H1 (cell line): ENCODE results near the gene B3GALT4. TPM values are rescaled to one million over a fixed set of nuclear protein-coding genes. Genes with fewer than 3 reads are reported as not detected.

Experiments used
- CTCF ChIA-PET: fragments of 300-600 bp; sonication (Branson Sonifier 250); formaldehyde crosslinking; loops from one replicate; lab custom pipeline; 2021; ENCODE audit not compliant: partially characterized antibody; lab: Charles Lee
- POLR2A ChIA-PET: fragments of 300-600 bp; sonication (Branson Sonifier 250); formaldehyde crosslinking; loops from one replicate; lab custom pipeline; 2021; ENCODE audit warnings: inconsistent platforms; ENCODE audit not compliant: partially characterized antibody; lab: Charles Lee
- DNase-seq, 2 experiments: peaks; one replicate each; pipeline versions ENCODE4 v3.0.0 to v3.0.0-alpha.2; 2010 to 2022; ENCODE audit warnings: low spot score in 2 of 2, low read depth in 1 of 2, mixed read lengths in 1 of 2
- FAIRE-seq: peaks from 2 replicates; lab custom pipeline; 2011; peaks lifted over from hg19 to GRCh38; lab: Jason Lieb, UNC
- H2AFZ ChIP-seq: 2 replicates; pipeline ENCODE4 v1.8.1; 2012; ENCODE audit warnings: low read length, inconsistent platforms
- H2AK5ac ChIP-seq: 2 replicates; pipeline ENCODE4 v1.6.1; 2013; ENCODE audit warnings: low read depth, low read length
- H2BK120ac ChIP-seq: replicated peaks from 2 replicates; pipeline ENCODE3; 2013; ENCODE audit warnings: low read depth, low read length, inconsistent platforms
- H2BK12ac ChIP-seq: 2 replicates; pipeline ENCODE4 v1.6.1; 2013; ENCODE audit warnings: low read depth, low read length
- H2BK15ac ChIP-seq: 2 replicates; pipeline ENCODE4 v1.6.1; 2013; ENCODE audit warnings: low read length
- H2BK20ac ChIP-seq: 2 replicates; pipeline ENCODE4 v1.6.1; 2013; ENCODE audit warnings: low read length
- H2BK5ac ChIP-seq: 2 replicates; pipeline ENCODE4 v1.6.1; 2013; ENCODE audit warnings: low read depth, low read length
- H3K14ac ChIP-seq: 2 replicates; pipeline ENCODE4 v1.6.1; 2013; ENCODE audit warnings: inconsistent platforms; ENCODE audit not compliant: insufficient read length
- H3K18ac ChIP-seq: 2 replicates; pipeline ENCODE4 v1.6.1; 2013; ENCODE audit warnings: low read length; ENCODE audit errors: extremely low read depth
- H3K23ac ChIP-seq: 2 replicates; pipeline ENCODE4 v1.6.1; 2013; ENCODE audit warnings: inconsistent platforms; ENCODE audit not compliant: insufficient read length
- H3K23me2 ChIP-seq: 2 replicates; pipeline ENCODE4 v1.6.1; 2013; ENCODE audit warnings: low read depth, low read length
- H3K27ac ChIP-seq: 2 replicates; pipeline ENCODE4 v1.6.1; 2011; ENCODE audit warnings: low read depth, low read length, inconsistent platforms
- H3K27me3 ChIP-seq, 4 experiments: replicated peaks in 1 of 4; 1 replicate in 1 of 4; 2 replicates in 3 of 4; pipeline versions ENCODE4 v1.6.1 to v1.8.1; 2011 to 2013; ENCODE audit warnings: low read length in 3 of 4, mild to moderate bottlenecking in 3 of 4, inconsistent platforms in 2 of 4, mixed read lengths in 2 of 4, moderate library complexity in 1 of 4; ENCODE audit not compliant: control insufficient read depth in 3 of 4, insufficient read depth in 3 of 4; ENCODE audit errors: extremely low read depth in 1 of 4
- H3K36me3 ChIP-seq, 4 experiments: 2 replicates each; pipeline versions ENCODE4 v1.6.1 to v1.8.1; 2011 to 2013; ENCODE audit warnings: mild to moderate bottlenecking in 4 of 4, low read length in 3 of 4, moderate library complexity in 2 of 4, control low read depth in 1 of 4, inconsistent platforms in 1 of 4; ENCODE audit not compliant: insufficient read depth in 4 of 4, control insufficient read depth in 2 of 4
- H3K4ac ChIP-seq: replicated peaks from 2 replicates; pipeline ENCODE3; 2013; ENCODE audit warnings: low read length, low read depth, mixed read lengths, inconsistent platforms; ENCODE audit not compliant: insufficient read length
- H3K4me1 ChIP-seq, 4 experiments: replicated peaks in 1 of 4; 1 replicate in 1 of 4; 2 replicates in 3 of 4; pipeline versions ENCODE4 v1.6.1 to v1.8.1; 2011 to 2013; ENCODE audit warnings: low read length in 3 of 4, inconsistent platforms in 2 of 4, mixed read lengths in 1 of 4; ENCODE audit not compliant: insufficient read depth in 4 of 4, control insufficient read depth in 3 of 4
- H3K4me2 ChIP-seq, 2 experiments: 2 replicates each; pipeline versions ENCODE4 v1.6.1 to v1.8.1; 2011 to 2013; ENCODE audit warnings: low read depth in 2 of 2, low read length in 2 of 2, control low read depth in 1 of 2, inconsistent platforms in 1 of 2, mild to moderate bottlenecking in 1 of 2; ENCODE audit not compliant: insufficient read depth in 1 of 2
- H3K4me3 ChIP-seq, 4 experiments: fragments of 200-600, 300-600 bp in 1 of 4; sonication (generic), shearing (Covaris generic), sonication (Bioruptor Twin) in 1 of 4; 2 replicates each; pipeline versions ENCODE4 v1.5.1 to v1.8.1; 2011 to 2016; ENCODE audit warnings: low read length in 4 of 4, low read depth in 3 of 4, control low read depth in 2 of 4, inconsistent platforms in 2 of 4, mild to moderate bottlenecking in 2 of 4, mixed read lengths in 1 of 4, moderate library complexity in 1 of 4; ENCODE audit not compliant: insufficient read depth in 2 of 4; ENCODE audit errors: extremely low read depth in 1 of 4
- H3K56ac ChIP-seq: replicated peaks from 2 replicates; pipeline ENCODE3; 2013; ENCODE audit warnings: low read depth, mild to moderate bottlenecking, mixed read lengths, low read length, inconsistent platforms; ENCODE audit not compliant: insufficient read length
- H3K79me1 ChIP-seq: 2 replicates; pipeline ENCODE4 v1.6.1; 2013; ENCODE audit warnings: low read depth, low read length, control low read depth
- H3K79me2 ChIP-seq, 2 experiments: 2 replicates each; pipeline versions ENCODE4 v1.6.1 to v1.8.1; 2012 to 2013; ENCODE audit warnings: low read length in 2 of 2, mild to moderate bottlenecking in 2 of 2, inconsistent platforms in 1 of 2; ENCODE audit not compliant: insufficient read depth in 2 of 2, control insufficient read depth in 1 of 2
- H3K9ac ChIP-seq, 4 experiments: replicated peaks in 1 of 4; 1 replicate in 1 of 4; 2 replicates in 3 of 4; pipeline versions ENCODE4 v1.6.1 to v1.8.1; 2011 to 2013; ENCODE audit warnings: low read depth in 3 of 4, low read length in 3 of 4, control low read depth in 2 of 4, mild to moderate bottlenecking in 2 of 4, moderate library complexity in 2 of 4, inconsistent platforms in 1 of 4; ENCODE audit errors: extremely low read depth in 1 of 4
- H3K9me3 ChIP-seq, 2 experiments: 2 replicates each; pipeline versions ENCODE4 v1.6.1 to v1.8.1; 2012 to 2013; ENCODE audit warnings: mild to moderate bottlenecking in 2 of 2, moderate library complexity in 2 of 2, control low read depth in 1 of 2, inconsistent platforms in 1 of 2, low read depth in 1 of 2, low read length in 1 of 2, mixed read lengths in 1 of 2; ENCODE audit not compliant: insufficient read depth in 2 of 2
- H4K20me1 ChIP-seq, 2 experiments: replicated peaks in 1 of 2; 2 replicates each; pipeline versions ENCODE3 to v1.8.1; 2011 to 2013; ENCODE audit warnings: inconsistent platforms in 2 of 2, low read length in 2 of 2, mild to moderate bottlenecking in 1 of 2; ENCODE audit not compliant: insufficient read depth in 2 of 2, control insufficient read depth in 1 of 2
- H4K5ac ChIP-seq: 2 replicates; pipeline ENCODE4 v1.6.1; 2013; ENCODE audit warnings: low read length, low read depth, mixed read lengths, inconsistent platforms; ENCODE audit not compliant: insufficient read length
- H4K8ac ChIP-seq: 2 replicates; pipeline ENCODE4 v1.8.0; 2013; ENCODE audit warnings: mild to moderate bottlenecking, moderate library complexity, low read length, inconsistent platforms; ENCODE audit not compliant: insufficient read depth; ENCODE audit errors: extremely low read depth
- H4K91ac ChIP-seq: replicated peaks from 2 replicates; pipeline ENCODE3; 2013; ENCODE audit warnings: low read length, mixed read lengths, inconsistent platforms; ENCODE audit not compliant: insufficient read length
- ASH2L ChIP-seq: fragments of 200-600, 300-600 bp; sonication (generic); IDR thresholded peaks from one replicate; pipeline ENCODE4 v1.7.1; 2017; ENCODE audit warnings: low read length
- EZH2 ChIP-seq: fragments of 200-600 bp; sonication (generic); IDR thresholded peaks from 2 replicates; pipeline ENCODE4 v1.7.1; 2012; ENCODE audit warnings: low read depth, mild to moderate bottlenecking, moderate library complexity, low read length, inconsistent platforms; ENCODE audit not compliant: severe bottlenecking
- MAFK ChIP-seq: IDR thresholded peaks from 2 replicates; pipeline ENCODE4 v1.6.1; 2012; ENCODE audit warnings: low read depth, mild to moderate bottlenecking, improper control_type of control experiment, low read length
- NRF1 ChIP-seq: IDR thresholded peaks from 2 replicates; pipeline ENCODE4 v1.6.1; 2011; ENCODE audit warnings: mild to moderate bottlenecking, low read depth, low read length, improper control_type of control experiment
- SIX5 ChIP-seq: IDR thresholded peaks from 2 replicates; pipeline ENCODE4 v1.6.1; 2011; ENCODE audit warnings: mild to moderate bottlenecking, low read depth, low read length
- TEAD4 ChIP-seq: IDR thresholded peaks from 2 replicates; pipeline ENCODE4 v1.6.1; 2012; ENCODE audit warnings: low read depth, low read length, inconsistent platforms, mixed read lengths
- WGBS, 2 experiments: shearing (Covaris generic) in 1 of 2; methylation state at CpG; one replicate each; pipeline versions ENCODE4 v1.1.6 to v1.1.7; 2013 to 2015; ENCODE audit warnings: low lambda C conversion rate in 2 of 2, mixed read lengths in 2 of 2, inconsistent platforms in 1 of 2, low coverage in 1 of 2, missing lambda C conversion rate in 1 of 2; ENCODE audit not compliant: insufficient replicate concordance in 2 of 2, insufficient coverage in 1 of 2, insufficient read length in 1 of 2; ENCODE audit errors: extremely low coverage in 1 of 2, missing lambda C conversion rate in 1 of 2; 5-methylcytosine and 5-hydroxymethylcytosine counted together
- polyA plus RNA-seq, 7 experiments: library from polyadenylated mRNA; depleted of rRNA in 3 of 7; stranded (reverse) in 5 of 7; unstranded in 2 of 7; fragments of >200 nt in 5 of 7; fragments of 200-250 nt in 2 of 7; gene quantifications; 1 replicate in 5 of 7; 2 replicates in 1 of 7; 4 replicates in 1 of 7; pipeline versions ENCODE4 v1.2.1 to v1.2.3, GENCODE V29; 2011 to 2013; ENCODE audit warnings: missing spikeins in 2 of 7, mixed read lengths in 2 of 7
- total RNA-seq: library from RNA; stranded (reverse); fragmentation: NEBNext Ultra II Directional; extraction: Animal tissue kit (Norgen Biotek cat#: 25700); gene quantifications from 2 replicates; pipeline ENCODE4 v1.2.1, GENCODE V29; 2021
- TF ChIP-seq, protein P1 (sequence below): IDR thresholded peaks from 2 replicates; pipeline ENCODE4 v1.6.1; 2012; ENCODE audit warnings: low read length, inconsistent platforms

B3GALT4 gene
- total and polyA plus RNA-seq, 2 of the 8 experiments (the other 6 are each of a cell fraction or from before 2014, with no cell fraction given), result 2.2 to 3.0 TPM

DNA sequence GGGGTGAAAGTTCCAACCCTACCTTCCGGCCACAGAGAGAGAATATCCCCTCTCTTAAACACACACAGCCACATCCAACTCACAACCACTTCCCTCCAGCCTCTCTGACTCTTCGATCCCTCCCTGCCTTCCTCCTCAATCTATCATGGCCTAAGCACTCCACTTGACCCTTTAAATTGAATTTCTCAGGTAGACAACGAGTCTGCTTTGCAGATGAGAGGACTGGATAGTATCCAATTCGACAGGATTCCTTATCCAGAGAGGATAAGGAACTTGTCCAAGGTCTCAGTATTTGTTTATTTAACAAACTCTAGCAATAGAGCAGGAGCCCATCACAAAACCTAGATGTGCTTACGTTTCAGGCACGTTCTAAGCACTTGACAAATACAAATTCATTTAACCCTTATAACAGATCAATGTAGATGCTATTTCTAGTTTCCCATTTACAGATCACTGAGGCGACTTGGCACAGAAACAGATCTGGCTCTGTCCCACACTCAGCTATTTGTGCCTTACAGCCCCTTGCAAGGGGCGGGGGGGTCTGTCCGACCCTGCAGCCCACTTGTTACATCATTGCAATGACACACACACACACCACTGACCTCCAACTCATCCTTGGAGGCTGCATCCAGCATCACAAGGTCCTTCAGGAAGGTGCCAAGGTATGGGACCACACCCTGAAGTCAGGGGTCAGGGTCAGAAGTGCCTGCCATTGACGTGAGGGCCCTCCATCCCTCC is 17.3 kb downstream of the B3GALT4 start:
- Histone ChIP-seq H2AK5ac (no peak overlapping the region), H3K23ac (no peak overlapping the region), H2AFZ (no peak overlapping the region), H2BK12ac (no peak overlapping the region), H3K27ac (no peak overlapping the region), H3K79me1 (peaks cover 6% of the 10 kb centered on the region; the same call in 1 of the 2 replicates), H2BK20ac (no peak overlapping the region), H2BK5ac (no peak overlapping the region), H3K4me3 (no peak overlapping the region), H3K56ac (no peak overlapping the region), H3K9ac (no peak overlapping the region), H3K14ac (no peak overlapping the region), H3K4me1 (peaks cover 0 to 9% (median 5%) of the 10 kb centered on the region in 4 experiments; a peak in 6 of 7 replicates), H3K4ac (no peak overlapping the region), H4K91ac (no peak overlapping the region), H2BK120ac (no peak overlapping the region), H3K79me2 (peaks cover 4 to 26% of the 10 kb centered on the region in 2 experiments; a peak in 3 of 4 replicates), H3K36me3 (peaks cover 12 to 22% (median 17%) of the 10 kb centered on the region in 4 experiments; a peak in 7 of 8 replicates), H3K18ac (no peak overlapping the region), H4K5ac (no peak overlapping the region), H2BK15ac (no peak overlapping the region), H4K20me1 (peaks cover 0 to 3% of the 10 kb centered on the region in 2 experiments), H3K27me3 (no peaks in the 10 kb centered on the region), H3K4me2 (no peak overlapping the region), H3K23me2 (peaks cover 23% of the 10 kb centered on the region), H4K8ac (no peak overlapping the region), H3K9me3 (no peaks in the 10 kb centered on the region)
- FAIRE-seq (no peak), DNase-seq (no peak)
- WGBS, 2 experiments, result 83% methylated on average over 10 of the region's 10 CpGs; no CpG with 5 or more reads in 1 of the 2 experiments
- ChIA-PET POLR2A (interaction anchor here (0.8 to 16.7 kb wide), 4 partner anchors 11 to 24 kb away, joined by 3 to 337 read pairs (median 59); partner anchors contain the start of genes B3GALT4, RPS18, TAPBP and VPS52), CTCF (interaction anchor here (0.6 to 6.2 kb wide), 2 partner anchors 15 to 51 kb away, joined by 4 to 77 read pairs; partner anchors contain the start of gene B3GALT4)
- no peak for TF ChIP-seq NRF1
- TF ChIP-seq EZH2, result no peak
- TF ChIP-seq, protein P1, sequence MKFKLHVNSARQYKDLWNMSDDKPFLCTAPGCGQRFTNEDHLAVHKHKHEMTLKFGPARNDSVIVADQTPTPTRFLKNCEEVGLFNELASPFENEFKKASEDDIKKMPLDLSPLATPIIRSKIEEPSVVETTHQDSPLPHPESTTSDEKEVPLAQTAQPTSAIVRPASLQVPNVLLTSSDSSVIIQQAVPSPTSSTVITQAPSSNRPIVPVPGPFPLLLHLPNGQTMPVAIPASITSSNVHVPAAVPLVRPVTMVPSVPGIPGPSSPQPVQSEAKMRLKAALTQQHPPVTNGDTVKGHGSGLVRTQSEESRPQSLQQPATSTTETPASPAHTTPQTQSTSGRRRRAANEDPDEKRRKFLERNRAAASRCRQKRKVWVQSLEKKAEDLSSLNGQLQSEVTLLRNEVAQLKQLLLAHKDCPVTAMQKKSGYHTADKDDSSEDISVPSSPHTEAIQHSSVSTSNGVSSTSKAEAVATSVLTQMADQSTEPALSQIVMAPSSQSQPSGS, result no peak
- TF ChIP-seq MAFK, result no peak
- no peak for TF ChIP-seq ASH2L
- TF ChIP-seq TEAD4, result no peak
- no peak for TF ChIP-seq SIX5
